ENCODE measurements around the gene PTPN4. TPM values are rescaled to one million over a fixed set of nuclear protein-coding genes. Genes with fewer than 3 reads are reported as not detected.

Gene PTPN4
- total and polyA plus RNA-seq, 2 of the 8 experiments (the other 6 are each of a cell fraction or from before 2014, with no cell fraction given) = 28.5 to 105 TPM

DNA sequence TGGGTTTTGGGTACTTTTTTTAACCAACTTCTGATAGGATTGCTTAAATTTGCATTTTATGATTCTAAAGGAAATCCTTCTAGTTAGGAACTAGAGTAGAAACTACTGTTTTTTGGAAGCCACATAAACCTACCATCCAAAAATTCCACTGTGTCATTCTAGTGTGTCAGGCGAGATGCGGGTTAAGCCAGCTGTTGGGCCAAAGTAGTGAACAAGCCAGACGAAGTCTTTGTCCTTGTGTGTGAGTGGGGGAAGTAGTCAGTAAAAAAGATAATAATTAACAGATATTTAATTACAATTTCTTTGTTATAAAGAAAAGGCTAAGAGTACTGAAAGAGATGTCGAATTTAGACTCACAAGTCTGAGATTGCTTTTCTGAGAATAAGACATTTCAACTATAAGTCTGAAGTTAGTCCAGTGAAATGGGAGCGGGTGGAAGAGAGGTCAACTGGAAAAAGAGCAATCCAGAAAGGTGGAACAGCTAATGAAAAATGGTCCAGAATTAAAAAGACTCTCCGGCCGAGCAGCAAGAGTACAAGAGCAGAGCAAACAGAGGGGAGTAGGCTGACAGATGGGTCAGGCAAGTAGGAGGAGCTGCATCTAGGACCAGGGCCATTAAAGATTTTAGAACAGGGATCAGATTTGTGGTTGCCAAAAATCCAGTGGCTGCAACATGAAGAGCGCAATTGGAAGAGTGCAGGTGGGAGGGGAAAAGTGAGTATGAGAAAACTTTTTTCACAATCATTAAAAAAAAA lies 254.7 kb downstream of the PTPN4 start (continued):
- TF ChIP-seq MAX (IDR thresholded peaks at IDR 0.05) (no peak), MAFK (IDR thresholded peaks at IDR 0.05; ENCODE audit: low read depth, low read length) (no peak), EGR1 (IDR thresholded peaks at IDR 0.05; ENCODE audit: borderline replicate concordance, low read depth, low read length) (no peak), POU5F1 (IDR thresholded peaks at IDR 0.05; ENCODE audit: low read depth, low read length) (no peak), SRF (IDR thresholded peaks at IDR 0.05; ENCODE audit: low read depth, low read length) (no peak), JUN (IDR thresholded peaks at IDR 0.05; ENCODE audit: low read depth, low read length) (no peak), NRF1 (IDR thresholded peaks at IDR 0.05; ENCODE audit: low read depth, low read length) (no peak), SP2 (IDR thresholded peaks at IDR 0.05; ENCODE audit: low read length) (no peak), CBX5 (IDR thresholded peaks at IDR 0.05; ENCODE audit: low read depth, low read length) (no peak)

Measured in H1 (cell line).